K562 (cell line): ENCODE measurements around the gene RAB14. TPM values are rescaled to one million over a fixed set of nuclear protein-coding genes. Genes with fewer than 3 reads are reported as not detected.

ENCODE experiments used
- ATF7 ChIP-seq: fragments of 450-650 bp; IDR thresholded peaks from 2 replicates; pipeline ENCODE4 v1.7.1; 2014; ENCODE audit warnings: mild to moderate bottlenecking, moderate library complexity
- CBFA2T3 ChIP-seq: fragments of 450-650 bp; IDR thresholded peaks from 2 replicates; pipeline ENCODE4 v1.6.1; 2017
- CBX8 ChIP-seq: fragments of 200-600 bp; sonication (generic); IDR thresholded peaks from 2 replicates; pipeline ENCODE4 v1.6.1; 2012; ENCODE audit warnings: borderline replicate concordance, mixed run types, low read depth, mild to moderate bottlenecking, moderate library complexity, mixed read lengths, low read length, control low read depth, inconsistent platforms; ENCODE audit not compliant: poor library complexity, severe bottlenecking; ENCODE audit errors: extremely low read depth
- CHD4 ChIP-seq: fragments of 200-600 bp; sonication (generic); IDR thresholded peaks from 3 replicates; pipeline ENCODE4 v1.6.1; 2012; ENCODE audit warnings: low read depth, mild to moderate bottlenecking, mixed read lengths, low read length, inconsistent platforms; ENCODE audit not compliant: insufficient read depth, insufficient replicate concordance, poor library complexity, severe bottlenecking
- CXXC5 ChIP-seq: fragments of 250-450 bp; sonication (Bioruptor Pico); IDR thresholded peaks from 2 replicates; pipeline ENCODE4 v1.8.0; 2022; ENCODE audit warnings: inconsistent platforms, mild to moderate bottlenecking, moderate library complexity
- DMBX1 ChIP-seq: fragments of 250-450 bp; sonication (Bioruptor Pico); IDR thresholded peaks from 2 replicates; pipeline ENCODE4 v1.8.0; 2022; ENCODE audit warnings: inconsistent platforms, mild to moderate bottlenecking, moderate library complexity, borderline replicate concordance
- ERF ChIP-seq: fragments of 450-650 bp; formaldehyde crosslinking; IDR thresholded peaks from 2 replicates; pipeline ENCODE4 v1.4.0; 2020; ENCODE audit warnings: mild to moderate bottlenecking, mixed read lengths
- FOXA3 ChIP-seq, 2 experiments: fragments of 450-650 bp in 1 of 2; sonication (generic) in 1 of 2; formaldehyde crosslinking; IDR thresholded peaks in 1 of 2; conservative IDR thresholded peaks in 1 of 2; 2 replicates each; pipeline versions ENCODE4 v1.4.0 to v1.8.0; 2020 to 2022; ENCODE audit warnings: mild to moderate bottlenecking in 2 of 2, missing genetic modification reagents in 1 of 2
- GABPB1 ChIP-seq: sonication (generic); formaldehyde crosslinking; IDR thresholded peaks from 2 replicates; pipeline ENCODE4 v1.8.0; 2022; ENCODE audit warnings: mild to moderate bottlenecking, missing genetic modification reagents
- HDAC3 ChIP-seq: fragments of 450-650 bp; IDR thresholded peaks from 2 replicates; pipeline ENCODE4 v1.6.1; 2018; ENCODE audit warnings: borderline replicate concordance, mild to moderate bottlenecking, moderate library complexity; ENCODE audit not compliant: partially characterized antibody
- KDM1A ChIP-seq, 2 experiments: fragments of 450-650 bp; IDR thresholded peaks; 2 replicates each; pipeline ENCODE4 v1.6.1; 2016; ENCODE audit warnings: mild to moderate bottlenecking in 2 of 2
- KLF1 ChIP-seq: fragments of 450-650 bp; IDR thresholded peaks from 2 replicates; pipeline ENCODE4 v1.6.1; 2016; ENCODE audit warnings: missing genetic modification characterization, missing compliant biosample characterization
- LEF1 ChIP-seq: fragments of 450-650 bp; IDR thresholded peaks from 2 replicates; pipeline ENCODE4 v1.6.1; 2016; ENCODE audit warnings: mild to moderate bottlenecking
- MECOM ChIP-seq: fragments of 250-450 bp; sonication (Bioruptor Pico); IDR thresholded peaks from 2 replicates; pipeline ENCODE4 v1.8.0; 2022; ENCODE audit warnings: inconsistent platforms
- MIER1 ChIP-seq: fragments of 450-650 bp; IDR thresholded peaks from 2 replicates; pipeline ENCODE4 v1.6.1; 2016; ENCODE audit warnings: antibody characterized with exemption, mild to moderate bottlenecking, low read depth
- NCOA1 ChIP-seq: fragments of 450-650 bp; IDR thresholded peaks from 2 replicates; pipeline ENCODE4 v1.6.1; 2016; ENCODE audit warnings: low read depth
- POLR2AphosphoS5 ChIP-seq: IDR thresholded peaks from 2 replicates; pipeline ENCODE4 v1.6.1; 2011; ENCODE audit warnings: mild to moderate bottlenecking, low read depth, low read length, moderate library complexity; ENCODE audit not compliant: control insufficient read depth, insufficient read depth
- POLR2H ChIP-seq: IDR thresholded peaks from 2 replicates; pipeline ENCODE4 v1.6.1; 2016; ENCODE audit warnings: missing genetic modification characterization, low read depth, mild to moderate bottlenecking, control low read depth, missing compliant biosample characterization, moderate library complexity
- SNIP1 ChIP-seq: fragments of 450-650 bp; IDR thresholded peaks from 2 replicates; pipeline ENCODE4 v1.7.1; 2017; ENCODE audit warnings: low read depth, mild to moderate bottlenecking
- SRSF3 ChIP-seq: fragments of 200-400 bp; formaldehyde crosslinking; IDR thresholded peaks from 2 replicates; pipeline ENCODE4 v1.6.1; 2016; ENCODE audit warnings: mild to moderate bottlenecking, low read length, moderate library complexity; ENCODE audit not compliant: insufficient read depth
- U2AF2 ChIP-seq: fragments of 200-400 bp; formaldehyde crosslinking; optimal IDR thresholded peaks from 2 replicates; pipeline ENCODE3; 2017; ENCODE audit warnings: low read depth, mild to moderate bottlenecking, low read length
- VEZF1 ChIP-seq: fragments of 200-800 bp; sonication (Bioruptor generic); IDR thresholded peaks from 2 replicates; pipeline ENCODE4 v1.6.1; 2017; ENCODE audit warnings: missing genetic modification characterization, missing compliant biosample characterization
- ZBTB17 ChIP-seq: fragments of 450-650 bp; formaldehyde crosslinking; IDR thresholded peaks from 2 replicates; pipeline ENCODE4 v1.4.0; 2020; ENCODE audit warnings: mild to moderate bottlenecking
- ZBTB7A ChIP-seq: IDR thresholded peaks from 2 replicates; pipeline ENCODE4 v1.6.1; 2011; ENCODE audit warnings: low read depth, mild to moderate bottlenecking, low read length, moderate library complexity, borderline replicate concordance; ENCODE audit not compliant: control insufficient read depth
- ZNF143 ChIP-seq: sonication (generic); formaldehyde crosslinking; IDR thresholded peaks from 2 replicates; pipeline ENCODE4 v1.9.0; 2022; ENCODE audit warnings: mild to moderate bottlenecking, missing genetic modification reagents
- ZNF175 ChIP-seq: fragments of 200-800 bp; sonication (Bioruptor generic); IDR thresholded peaks from 2 replicates; pipeline ENCODE4 v1.6.1; 2016; ENCODE audit warnings: low read depth, mild to moderate bottlenecking, missing genetic modification characterization, missing compliant biosample characterization
- ZNF3 ChIP-seq: fragments of 250-450 bp; sonication (Bioruptor Pico); IDR thresholded peaks from 2 replicates; pipeline ENCODE4 v1.5.0; 2021; ENCODE audit warnings: mild to moderate bottlenecking, moderate library complexity
- ZNF354B ChIP-seq: fragments of 250-450 bp; sonication (Bioruptor Pico); IDR thresholded peaks from 2 replicates; pipeline ENCODE4 v1.4.0; 2020
- polyA plus RNA-seq, 8 experiments: library from polyadenylated mRNA; depleted of rRNA in 4 of 8; stranded (reverse) in 5 of 8; unstranded in 3 of 8; fragments of >200 nt; fragmentation: Nextera tagmentation in 2 of 8; fragmentation: Illumina TruSeq in 1 of 8; extraction: Ambion mirVana in 2 of 8; extraction: Trizol in 1 of 8; gene quantifications; 2 replicates each; pipeline versions ENCODE4 v1.2.1 to v1.2.3, GENCODE V29; 2011 to 2014; ENCODE audit warnings: inconsistent platforms in 1 of 8, missing spikeins in 1 of 8
- total RNA-seq, 7 experiments: library from RNA; depleted of rRNA in 6 of 7; stranded (reverse); fragments of >200 nt in 6 of 7; fragmentation: Illumina TruSeq in 2 of 7; extraction: Trizol in 2 of 7; gene quantifications; 2 replicates each; pipeline versions ENCODE4 v1.2.1 to v1.2.3, GENCODE V29; 2011 to 2021; ENCODE audit warnings: low replicate concordance in 1 of 7

RAB14 gene
- total and polyA plus RNA-seq, 9 of the 15 experiments (the other 6 are each of a cell fraction or from before 2014, with no cell fraction given) = 10.3 to 41.8 (median 20.9) TPM

DNA sequence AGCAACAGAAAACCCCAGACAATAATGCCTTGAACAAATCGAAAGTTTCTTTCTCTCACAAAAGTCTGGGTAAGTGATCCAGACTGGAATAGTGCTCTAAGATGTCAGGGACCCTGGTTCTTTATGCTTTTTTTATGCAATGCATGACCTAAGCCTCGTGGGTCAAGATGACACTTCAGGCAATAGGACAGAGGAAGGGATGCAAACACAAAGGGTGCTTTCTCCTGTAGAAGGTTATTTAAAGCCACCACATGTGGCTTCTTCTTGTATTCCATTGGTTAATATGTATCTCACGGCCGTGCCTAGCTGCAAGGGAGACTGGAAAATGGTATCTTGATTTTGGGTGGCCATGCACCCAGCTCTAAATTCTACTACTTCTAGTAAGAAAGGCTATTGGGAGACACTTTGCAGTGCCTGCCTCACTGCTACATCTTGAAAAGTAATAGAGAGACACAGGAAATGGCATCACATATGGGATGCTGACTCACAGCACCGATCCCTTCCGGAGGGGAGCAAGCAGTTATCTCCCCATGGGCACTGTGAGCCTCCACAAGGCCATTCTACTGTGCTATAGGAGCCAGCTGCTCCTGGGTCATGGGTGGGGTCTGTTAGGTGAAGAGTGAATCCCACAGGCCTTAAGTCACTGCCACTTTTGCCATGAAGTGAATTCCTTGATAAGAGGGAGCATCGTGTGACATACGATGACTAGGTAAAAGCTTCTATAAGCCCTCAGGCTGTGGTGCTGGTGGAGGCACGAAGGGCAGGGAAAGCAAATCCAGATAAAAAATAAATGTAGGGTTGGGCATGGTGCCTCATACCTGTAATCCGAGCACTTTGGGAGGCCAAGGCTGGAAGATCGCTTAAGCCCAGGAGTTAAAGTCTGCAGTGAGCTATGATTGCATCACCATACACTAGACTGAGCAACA is 32.5 kb upstream of the RAB14 start (continued):
- TF ChIP-seq ZNF354B = no peak
- TF ChIP-seq CXXC5 (CRISPR knock-in tag) = peak; percentile 47
- TF ChIP-seq ERF (CRISPR knock-in tag) = no peak
- no peak for TF ChIP-seq LEF1
- TF ChIP-seq GABPB1 (CRISPR knock-in tag) = peak; percentile 65
- TF ChIP-seq FOXA3 (CRISPR knock-in tag; conservative IDR thresholded peaks at IDR 0.05 in 1 of 2, IDR thresholded peaks at IDR 0.05 in 1 of 2) = 0 out of 4 replicates have a peak, but pooled peaks of 1 of the 2 experiments have one; percentile 34
- TF ChIP-seq ATF7 = peak; percentile 37; the same call in 1 of the 2 replicates
- TF ChIP-seq ZBTB17 (CRISPR knock-in tag) = no peak
- TF ChIP-seq MECOM (CRISPR knock-in tag) = 0 out of 2 replicates have a peak, but pooled peaks have one; percentile 30
- peak; percentile 80 for TF ChIP-seq CBFA2T3
- no peak; the same call in 1 of the 2 replicates for TF ChIP-seq POLR2AphosphoS5
- TF ChIP-seq KDM1A (IDR thresholded peaks at IDR 0.05) = no peak
- no peak for TF ChIP-seq SRSF3
- no peak for TF ChIP-seq ZNF143 (CRISPR knock-in tag)
- peak; percentile 54; the same call in 1 of the 2 replicates for TF ChIP-seq ZBTB7A
- peak; percentile 29; the same call in 1 of the 2 replicates for TF ChIP-seq VEZF1
- TF ChIP-seq CHD4 = no peak
- no peak; the same call in 1 of the 2 replicates for TF ChIP-seq NCOA1
- TF ChIP-seq DMBX1 (CRISPR knock-in tag) = peak; percentile 88
- TF ChIP-seq U2AF2 = no peak
- TF ChIP-seq POLR2H = 0 out of 2 replicates have a peak, but pooled peaks have one; percentile 35
- no peak for TF ChIP-seq MIER1
- peak; percentile 11; the same call in 1 of the 2 replicates for TF ChIP-seq ZNF175 (CRISPR knock-in tag)
- no peak for TF ChIP-seq HDAC3
- TF ChIP-seq SNIP1 = no peak
- no peak for TF ChIP-seq ZNF3
- TF ChIP-seq KLF1 (tag) = no peak
- TF ChIP-seq CBX8 = no peak
